ENCODE data around the gene FBXW8.

- TF ChIP-seq CTCF (IDR thresholded peaks at IDR 0.05) (no peak), POLR2A (IDR thresholded peaks at IDR 0.05) (no peak)
Measured at GRCh38 chr12:116990329-116990728, 79.6 kb downstream of the FBXW8 start.

Measured in vagina (tissue), 2 donors.